AG09319 (cell line): ENCODE results near the gene FHIT.

ENCODE experiments used
- DNase-seq: peaks from one replicate; pipeline ENCODE4 v3.0.0-alpha.2; 2010; ENCODE audit warnings: low read depth; ENCODE audit errors: extremely low read depth
- TF ChIP-seq, protein P1 (sequence below): IDR thresholded peaks from 2 replicates; pipeline ENCODE4 v1.5.1; 2011; ENCODE audit warnings: low read depth, mild to moderate bottlenecking, inconsistent platforms, low read length, moderate library complexity

FHIT gene

DNA sequence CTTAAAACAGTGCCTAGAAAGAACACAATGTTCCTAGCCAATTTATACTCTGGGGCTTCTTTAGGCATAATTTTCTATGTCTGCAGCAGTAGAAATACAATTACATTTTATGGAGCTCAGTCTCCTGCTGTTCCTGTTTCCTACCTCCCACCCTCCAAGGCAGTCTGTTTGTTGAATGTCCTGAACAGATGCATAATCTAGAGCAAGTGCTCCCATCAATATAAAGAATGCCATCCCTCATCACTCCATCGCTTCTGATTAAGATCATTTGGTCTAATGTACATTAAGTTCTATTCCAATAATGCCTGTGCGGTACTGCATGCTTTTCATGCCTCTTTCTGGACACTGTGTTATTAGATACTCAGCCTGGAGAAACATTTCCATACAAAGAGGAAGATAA lies 1331.7 kb downstream of the FHIT start:
- no peak for DNase-seq

DNA sequence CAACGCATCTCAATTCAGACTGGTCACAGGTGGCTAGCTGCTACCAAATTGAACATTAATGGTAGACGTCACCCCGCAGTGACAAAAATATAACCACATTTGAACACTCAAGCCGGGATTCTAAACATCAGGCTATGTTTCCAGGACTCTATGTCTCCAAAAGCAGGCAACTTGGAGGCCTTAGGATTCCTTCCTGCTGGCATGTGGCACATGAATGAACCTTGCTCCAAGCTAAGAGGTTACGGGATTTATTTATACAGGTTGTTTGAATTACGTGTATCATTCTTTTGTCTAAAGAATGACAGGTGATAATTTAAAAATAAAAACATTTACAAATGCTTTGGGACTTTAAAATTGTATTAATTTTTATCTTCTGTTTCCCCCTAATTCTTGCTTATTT lies 1337.0 kb downstream of the FHIT start:
- TF ChIP-seq, protein P1, sequence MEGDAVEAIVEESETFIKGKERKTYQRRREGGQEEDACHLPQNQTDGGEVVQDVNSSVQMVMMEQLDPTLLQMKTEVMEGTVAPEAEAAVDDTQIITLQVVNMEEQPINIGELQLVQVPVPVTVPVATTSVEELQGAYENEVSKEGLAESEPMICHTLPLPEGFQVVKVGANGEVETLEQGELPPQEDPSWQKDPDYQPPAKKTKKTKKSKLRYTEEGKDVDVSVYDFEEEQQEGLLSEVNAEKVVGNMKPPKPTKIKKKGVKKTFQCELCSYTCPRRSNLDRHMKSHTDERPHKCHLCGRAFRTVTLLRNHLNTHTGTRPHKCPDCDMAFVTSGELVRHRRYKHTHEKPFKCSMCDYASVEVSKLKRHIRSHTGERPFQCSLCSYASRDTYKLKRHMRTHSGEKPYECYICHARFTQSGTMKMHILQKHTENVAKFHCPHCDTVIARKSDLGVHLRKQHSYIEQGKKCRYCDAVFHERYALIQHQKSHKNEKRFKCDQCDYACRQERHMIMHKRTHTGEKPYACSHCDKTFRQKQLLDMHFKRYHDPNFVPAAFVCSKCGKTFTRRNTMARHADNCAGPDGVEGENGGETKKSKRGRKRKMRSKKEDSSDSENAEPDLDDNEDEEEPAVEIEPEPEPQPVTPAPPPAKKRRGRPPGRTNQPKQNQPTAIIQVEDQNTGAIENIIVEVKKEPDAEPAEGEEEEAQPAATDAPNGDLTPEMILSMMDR: no peak
- DNase-seq: no peak

More for the DNA sequence above, 1331.7 kb downstream of the FHIT start:
- TF ChIP-seq, protein P1: no peak

DNA sequence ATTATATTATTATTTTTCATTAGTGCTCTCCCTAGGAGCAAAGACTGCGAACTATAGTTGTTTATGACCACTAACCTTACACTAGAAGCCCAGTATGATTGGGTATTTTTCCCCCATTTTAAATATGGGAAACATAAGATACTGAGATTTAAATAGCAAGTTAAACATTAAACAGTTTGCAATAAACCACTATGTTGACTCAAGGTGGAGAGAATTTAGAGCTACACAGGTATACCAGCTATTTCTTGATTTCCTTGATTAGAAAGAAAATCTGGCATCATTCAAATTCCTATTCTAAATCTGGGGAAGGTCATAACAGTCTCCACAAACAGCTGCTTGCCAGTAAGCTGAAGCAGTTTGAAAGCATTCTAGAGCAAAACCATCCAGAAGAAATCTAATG lies 1337.6 kb downstream of the FHIT start:
- TF ChIP-seq, protein P1: no peak
- DNase-seq: no peak

DNA sequence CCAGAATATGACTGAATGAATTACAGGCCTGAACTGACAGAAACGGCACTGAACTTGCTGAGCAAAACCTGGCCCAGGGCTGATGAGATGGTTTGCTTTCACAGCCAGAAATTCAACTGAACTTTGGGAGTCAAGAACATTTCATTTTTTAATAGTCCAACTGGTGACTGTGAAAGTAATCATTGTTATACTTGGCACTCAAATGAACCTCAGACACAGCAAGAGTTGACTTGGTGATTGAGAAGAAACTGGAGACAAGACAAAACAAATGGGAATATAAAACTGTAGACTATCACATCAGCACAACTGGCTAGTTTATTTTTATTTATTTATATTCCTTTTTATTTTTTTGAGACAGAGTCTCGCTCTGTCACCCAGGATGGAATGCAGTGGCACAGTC lies 1342.6 kb downstream of the FHIT start:
- TF ChIP-seq, protein P1: no peak
- no peak for DNase-seq

DNA sequence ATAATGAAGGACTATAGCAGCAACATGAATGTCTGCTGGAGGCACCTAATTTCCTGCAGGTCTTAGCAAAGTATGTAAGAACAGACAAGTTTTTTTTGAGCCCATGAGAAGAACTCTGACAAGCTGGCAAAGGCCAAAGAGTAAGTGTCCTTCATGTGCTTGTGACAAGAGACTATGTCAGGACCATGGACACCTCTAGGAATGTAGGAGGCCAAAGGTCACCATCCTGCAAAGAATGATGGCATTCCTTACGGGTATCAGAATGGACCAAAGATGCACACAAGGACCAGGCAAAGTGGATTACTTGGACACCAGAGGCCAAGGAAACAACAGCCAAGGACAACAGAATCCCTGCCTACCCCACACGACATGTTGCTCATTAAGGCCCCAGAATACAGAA lies 1343.0 kb downstream of the FHIT start:
- TF ChIP-seq, protein P1: no peak
- no peak for DNase-seq

DNA sequence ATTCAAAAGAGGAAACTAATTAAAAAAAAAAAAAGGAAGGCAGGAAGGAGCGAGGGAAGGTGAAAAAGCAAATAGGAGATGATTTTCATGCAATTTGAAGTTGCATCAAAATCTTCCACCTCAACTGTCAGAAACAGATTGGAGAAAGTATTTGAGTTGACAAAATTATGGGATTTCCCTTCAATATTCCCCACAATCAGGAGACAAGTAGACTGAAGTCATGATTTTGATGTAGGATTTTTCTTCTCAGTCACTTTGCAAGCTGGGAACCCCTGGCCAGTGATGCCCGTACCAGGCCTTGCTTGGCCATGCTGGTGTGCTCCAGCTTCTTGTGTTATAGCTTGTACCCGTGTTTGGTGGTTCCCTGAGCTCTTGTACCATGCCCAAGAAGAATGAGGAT lies 1347.0 kb downstream of the FHIT start:
- DNase-seq: no peak
- TF ChIP-seq, protein P1: no peak

DNA sequence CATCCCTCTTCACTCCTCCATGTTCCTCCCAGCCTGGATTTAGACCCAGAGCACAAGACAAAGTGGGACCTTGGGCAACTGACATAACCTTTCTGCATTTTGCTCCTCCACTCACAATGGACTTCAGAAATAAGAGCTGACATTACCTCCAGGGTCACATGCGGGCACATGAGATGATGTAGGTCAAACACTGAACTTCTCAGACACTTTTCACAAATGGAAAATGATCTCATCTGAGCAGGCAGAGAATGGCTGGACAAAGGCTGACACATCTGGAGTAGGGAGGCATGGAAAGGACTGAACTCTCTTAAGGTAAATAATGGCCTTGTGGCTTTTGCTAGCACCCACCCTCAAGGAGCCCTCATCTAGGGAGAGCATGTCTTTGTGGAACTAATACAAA lies 1352.2 kb downstream of the FHIT start:
- TF ChIP-seq, protein P1: no peak
- DNase-seq: no peak

DNA sequence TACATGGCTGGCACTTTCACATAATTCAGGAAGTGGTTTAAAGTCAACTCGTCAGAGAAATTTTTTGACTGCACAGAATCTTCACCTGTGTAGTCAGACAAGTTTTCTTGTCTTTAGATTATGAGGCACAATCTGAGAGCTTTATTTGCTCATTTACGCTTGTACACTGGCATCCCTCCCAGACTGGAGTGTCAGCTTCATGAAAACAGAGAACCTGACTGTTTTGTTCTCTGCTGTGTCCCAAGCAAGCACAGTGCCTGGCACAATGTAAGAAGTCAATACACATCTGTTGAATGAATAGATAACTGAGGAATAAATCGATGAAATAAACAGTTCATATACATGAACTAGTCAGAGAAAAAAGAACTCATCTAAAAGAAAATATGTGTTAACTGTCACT lies 1355.3 kb downstream of the FHIT start:
- DNase-seq: no peak
- TF ChIP-seq, protein P1: no peak
